NCI-H1092 (cell line): ENCODE results near the gene TBC1D3B.
"Not testable (repeated sequence)": the region's sequence is repeated elsewhere in the genome, so short reads cannot be mapped to it uniquely, and the experiment has no call there.

ENCODE experiments used
- DNase-seq: peaks from one replicate; lab custom pipeline; 2025; lab: John Stamatoyannopoulos, UW

TBC1D3B gene

GRCh38 chr17:36128411-36128978 is 47.9 kb downstream of the TBC1D3B start:
- DNase-seq, result no peak

- DNase-seq, result no peak
These were observed 48.5 kb downstream of the TBC1D3B start for GRCh38 chr17:36127911-36128310.

- no peak for DNase-seq
These were observed 49.1 kb downstream of the TBC1D3B start for GRCh38 chr17:36127199-36127893.

GRCh38 chr17:36124879-36125824 is 51.3 kb downstream of the TBC1D3B start:
- DNase-seq, result no peak

GRCh38 chr17:36123431-36123830 is 53.0 kb downstream of the TBC1D3B start:
- DNase-seq, result no peak

- DNase-seq, result not testable (repeated sequence)
These were observed 55.3 kb downstream of the TBC1D3B start for GRCh38 chr17:36121099-36121498.

- no peak for DNase-seq
These were observed 56.2 kb downstream of the TBC1D3B start for GRCh38 chr17:36120221-36120620.

GRCh38 chr17:36118477-36119353 is 57.7 kb downstream of the TBC1D3B start:
- no peak for DNase-seq

GRCh38 chr17:36117505-36118382 is 58.7 kb downstream of the TBC1D3B start:
- DNase-seq, result no peak
